ENCODE results near the gene TM4SF1. TPM values are rescaled to one million over a fixed set of nuclear protein-coding genes. Genes with fewer than 3 reads are reported as not detected.

The TM4SF1 gene
- polyA plus RNA-seq, 1 donor (not counting 4 experiments of a cell fraction or from before 2014, with no cell fraction given) = 375 TPM

GRCh38 chr3:149353581-149354184 is 23.8 kb downstream of the TM4SF1 start:
- H2AFZ ChIP-seq (ENCODE audit: control insufficient read depth, low read length) = no peak overlapping the region
- H3K9ac ChIP-seq (ENCODE audit: control insufficient read depth, extremely low read depth, insufficient read depth, low read length) = no peak overlapping the region
- H3K36me3 ChIP-seq (ENCODE audit: control insufficient read depth in 2 of 2, extremely low read depth in 1 of 2, insufficient read depth in 2 of 2, low read length in 2 of 2) = no peaks in the 10 kb centered on the region
- H3K27ac ChIP-seq (ENCODE audit: control insufficient read depth, insufficient read depth, low read length) = no peak overlapping the region
- H4K20me1 ChIP-seq (ENCODE audit: control insufficient read depth, extremely low read depth, insufficient read depth, low read length) = no peaks in the 10 kb centered on the region
- no peak overlapping the region for H3K4me2 ChIP-seq (ENCODE audit: control insufficient read depth, extremely low read depth, insufficient read depth, low read depth, low read length)
- FAIRE-seq (no peak), DNase-seq (ENCODE audit: low read depth, low spot score) (no peak)
- H3K9me3 ChIP-seq (ENCODE audit: control insufficient read depth, low read depth, low read length) = no peaks in the 10 kb centered on the region
- no peaks in the 10 kb centered on the region for H3K27me3 ChIP-seq (ENCODE audit: control insufficient read depth, extremely low read depth, insufficient read depth, low read length)
- TF ChIP-seq CTCF (optimal IDR thresholded peaks at IDR 0.05 in 1 of 3, IDR thresholded peaks at IDR 0.05 in 1 of 3, conservative IDR thresholded peaks at IDR 0.05 in 1 of 3; ENCODE audit: extremely low read depth in 1 of 3, insufficient read depth in 2 of 3, low read length in 3 of 3) = no peak
- TF ChIP-seq EZH2 (IDR thresholded peaks at IDR 0.05; ENCODE audit: low read length) = no peak
- H3K4me3 ChIP-seq (ENCODE audit: control insufficient read depth in 2 of 3, extremely low read depth in 1 of 3, insufficient read depth in 2 of 3, low read depth in 1 of 3, low read length in 3 of 3) = no peak overlapping the region
- no peaks in the 10 kb centered on the region for H3K4me1 ChIP-seq (ENCODE audit: control insufficient read depth, extremely low read depth, insufficient read depth, low read length)
- no peaks in the 10 kb centered on the region for H3K79me2 ChIP-seq (ENCODE audit: control insufficient read depth, insufficient read depth, low read length)
- no peaks in the 10 kb centered on the region for H3K9me1 ChIP-seq (ENCODE audit: control insufficient read depth, extremely low read depth, insufficient read depth, low read length)
- dilution Hi-C loops (cut with MboI; ENCODE audit: extremely low pct_ligation_motif_present, low sequenced_read_pairs) = no loop called here

- no peaks in the 10 kb centered on the region for H3K79me2 ChIP-seq (ENCODE audit: control insufficient read depth, insufficient read depth, low read length)
- H3K4me1 ChIP-seq (ENCODE audit: control insufficient read depth, extremely low read depth, insufficient read depth, low read length) = no peaks in the 10 kb centered on the region
- no peak overlapping the region for H3K4me2 ChIP-seq (ENCODE audit: control insufficient read depth, extremely low read depth, insufficient read depth, low read depth, low read length)
- DNase-seq (ENCODE audit: low read depth, low spot score) = no peak
- H4K20me1 ChIP-seq (ENCODE audit: control insufficient read depth, extremely low read depth, insufficient read depth, low read length) = no peaks in the 10 kb centered on the region
- no peaks in the 10 kb centered on the region for H3K9me3 ChIP-seq (ENCODE audit: control insufficient read depth, low read depth, low read length)
- no peak overlapping the region for H3K4me3 ChIP-seq (ENCODE audit: control insufficient read depth in 2 of 3, extremely low read depth in 1 of 3, insufficient read depth in 2 of 3, low read depth in 1 of 3, low read length in 3 of 3)
- no peaks in the 10 kb centered on the region for H3K27me3 ChIP-seq (ENCODE audit: control insufficient read depth, extremely low read depth, insufficient read depth, low read length)
- no peak overlapping the region for H3K9ac ChIP-seq (ENCODE audit: control insufficient read depth, extremely low read depth, insufficient read depth, low read length)
- H2AFZ ChIP-seq (ENCODE audit: control insufficient read depth, low read length) = peak overlapping the region; percentile 42
- dilution Hi-C loops (cut with MboI; ENCODE audit: extremely low pct_ligation_motif_present, low sequenced_read_pairs) = no loop called here
- H3K36me3 ChIP-seq (ENCODE audit: control insufficient read depth in 2 of 2, extremely low read depth in 1 of 2, insufficient read depth in 2 of 2, low read length in 2 of 2) = no peaks in the 10 kb centered on the region
- H3K27ac ChIP-seq (ENCODE audit: control insufficient read depth, insufficient read depth, low read length) = no peak overlapping the region
- FAIRE-seq = peak; percentile 97
- TF ChIP-seq EZH2 (IDR thresholded peaks at IDR 0.05; ENCODE audit: low read length) (no peak), CTCF (optimal IDR thresholded peaks at IDR 0.05 in 1 of 3, IDR thresholded peaks at IDR 0.05 in 1 of 3, conservative IDR thresholded peaks at IDR 0.05 in 1 of 3; ENCODE audit: extremely low read depth in 1 of 3, insufficient read depth in 2 of 3, low read length in 3 of 3) (peak; percentile 84 to 96 (median 86))
- H3K9me1 ChIP-seq (ENCODE audit: control insufficient read depth, extremely low read depth, insufficient read depth, low read length) = no peaks in the 10 kb centered on the region
Measured at GRCh38 chr3:149352556-149352955, 24.9 kb downstream of the TM4SF1 start.

Data from keratinocyte (primary cell).